ENCODE measurements around the gene EIF6. TPM values are rescaled to one million over a fixed set of nuclear protein-coding genes. Genes with fewer than 3 reads are reported as not detected.
A peak's percentile ranks its signal among the peaks of the same experiment; 100 is the strongest.

EIF6 gene
- total and polyA plus RNA-seq, 2 donors (not counting 1 experiment from before 2014, with no cell fraction given): 117 to 156 TPM

GRCh38 chr20:35329435-35330139, 45.0 kb upstream of the EIF6 start:
- peak in 1 of 2 donors; percentile 46 for DNase-seq (ENCODE audit: low read depth in 2 of 2)
- no peaks in the 10 kb centered on the region for H3K79me2 ChIP-seq (ENCODE audit: control insufficient read depth, insufficient read depth, low read length)
- TF ChIP-seq EZH2 (IDR thresholded peaks at IDR 0.05; ENCODE audit: low read length, missing control alignments) (no peak), CTCF (conservative IDR thresholded peaks at IDR 0.05 in 1 of 2, IDR thresholded peaks at IDR 0.05 in 1 of 2; ENCODE audit: low read depth in 1 of 2, low read length in 2 of 2) (peak; percentile 39 to 58)
- H3K9ac ChIP-seq (ENCODE audit: insufficient read depth, low read length): no peak overlapping the region
- no peaks in the 10 kb centered on the region for H3K27me3 ChIP-seq (ENCODE audit: control insufficient read depth, insufficient read depth, low read length)
- no peak overlapping the region for H2AFZ ChIP-seq (ENCODE audit: low read length)
- no peaks in the 10 kb centered on the region for H3K9me3 ChIP-seq (ENCODE audit: control insufficient read depth, insufficient read depth, low read depth, low read length)
- peaks cover 25% of the 10 kb centered on the region for H3K4me1 ChIP-seq (ENCODE audit: control insufficient read depth, extremely low read depth, insufficient read depth, low read length)
- no peak overlapping the region for H3K4me2 ChIP-seq (ENCODE audit: extremely low read depth, insufficient read depth, low read length)
- no peak overlapping the region for H3K4me3 ChIP-seq (replicated peaks in 1 of 4; ENCODE audit: control extremely low read depth in 1 of 4, insufficient read depth in 1 of 4, low read depth in 3 of 4, low read length in 4 of 4)
- H3K27ac ChIP-seq (ENCODE audit: insufficient read depth, low read length): no peak overlapping the region
- no peaks in the 10 kb centered on the region for H4K20me1 ChIP-seq (ENCODE audit: control insufficient read depth, extremely low read depth, insufficient read depth, low read length)
- H3K36me3 ChIP-seq (ENCODE audit: control insufficient read depth, insufficient read depth, low read length): peaks cover 2% of the 10 kb centered on the region

- no peak for TF ChIP-seq CTCF (conservative IDR thresholded peaks at IDR 0.05 in 1 of 2, IDR thresholded peaks at IDR 0.05 in 1 of 2; ENCODE audit: low read depth in 1 of 2, low read length in 2 of 2)
- no peak for TF ChIP-seq EZH2 (IDR thresholded peaks at IDR 0.05; ENCODE audit: low read length, missing control alignments)
- Histone ChIP-seq H3K36me3 (ENCODE audit: control insufficient read depth, insufficient read depth, low read length) (peaks cover 2% of the 10 kb centered on the region), H3K27ac (ENCODE audit: insufficient read depth, low read length) (no peak overlapping the region), H2AFZ (ENCODE audit: low read length) (no peak overlapping the region), H3K4me2 (ENCODE audit: extremely low read depth, insufficient read depth, low read length) (no peak overlapping the region), H3K79me2 (ENCODE audit: control insufficient read depth, insufficient read depth, low read length) (no peaks in the 10 kb centered on the region), H3K4me1 (ENCODE audit: control insufficient read depth, extremely low read depth, insufficient read depth, low read length) (peaks cover 19% of the 10 kb centered on the region), H4K20me1 (ENCODE audit: control insufficient read depth, extremely low read depth, insufficient read depth, low read length) (no peaks in the 10 kb centered on the region), H3K27me3 (ENCODE audit: control insufficient read depth, insufficient read depth, low read length) (no peaks in the 10 kb centered on the region), H3K9ac (ENCODE audit: insufficient read depth, low read length) (no peak overlapping the region), H3K4me3 (replicated peaks in 1 of 4; ENCODE audit: control extremely low read depth in 1 of 4, insufficient read depth in 1 of 4, low read depth in 3 of 4, low read length in 4 of 4) (no peak overlapping the region), H3K9me3 (ENCODE audit: control insufficient read depth, insufficient read depth, low read depth, low read length) (no peaks in the 10 kb centered on the region)
- DNase-seq (ENCODE audit: low read depth in 2 of 2): no peak
Measured at GRCh38 chr20:35328689-35329088, 44.1 kb upstream of the EIF6 start.

GRCh38 chr20:35328095-35328685, 43.6 kb upstream of the EIF6 start:
- no peaks in the 10 kb centered on the region for H3K79me2 ChIP-seq (ENCODE audit: control insufficient read depth, insufficient read depth, low read length)
- H3K27me3 ChIP-seq (ENCODE audit: control insufficient read depth, insufficient read depth, low read length): no peaks in the 10 kb centered on the region
- H4K20me1 ChIP-seq (ENCODE audit: control insufficient read depth, extremely low read depth, insufficient read depth, low read length): no peaks in the 10 kb centered on the region
- H3K36me3 ChIP-seq (ENCODE audit: control insufficient read depth, insufficient read depth, low read length): peaks cover 2% of the 10 kb centered on the region
- TF ChIP-seq EZH2 (IDR thresholded peaks at IDR 0.05; ENCODE audit: low read length, missing control alignments) (no peak), CTCF (conservative IDR thresholded peaks at IDR 0.05 in 1 of 2, IDR thresholded peaks at IDR 0.05 in 1 of 2; ENCODE audit: low read depth in 1 of 2, low read length in 2 of 2) (no peak)
- H3K9me3 ChIP-seq (ENCODE audit: control insufficient read depth, insufficient read depth, low read depth, low read length): no peaks in the 10 kb centered on the region
- peaks cover 16% of the 10 kb centered on the region for H3K4me1 ChIP-seq (ENCODE audit: control insufficient read depth, extremely low read depth, insufficient read depth, low read length)
- no peak overlapping the region for H2AFZ ChIP-seq (ENCODE audit: low read length)
- H3K9ac ChIP-seq (ENCODE audit: insufficient read depth, low read length): no peak overlapping the region
- DNase-seq (ENCODE audit: low read depth in 2 of 2): no peak
- no peak overlapping the region for H3K4me3 ChIP-seq (replicated peaks in 1 of 4; ENCODE audit: control extremely low read depth in 1 of 4, insufficient read depth in 1 of 4, low read depth in 3 of 4, low read length in 4 of 4)
- H3K4me2 ChIP-seq (ENCODE audit: extremely low read depth, insufficient read depth, low read length): no peak overlapping the region
- no peak overlapping the region for H3K27ac ChIP-seq (ENCODE audit: insufficient read depth, low read length)
